GM10248 (cell line): ENCODE results near the gene FGF10.

Experiments used
- CTCF ChIA-PET: fragments of 300-600 bp; sonication (Branson Sonifier 250); formaldehyde crosslinking; extraction: SDS; loops from one replicate; lab custom pipeline; 2021; ENCODE audit warnings: antibody characterized with exemption; lab: Yijun Ruan, JAX
- POLR2A ChIA-PET: fragments of 350-650 bp; sonication (Branson Sonifier 250); formaldehyde crosslinking; extraction: SDS; loops from one replicate; lab custom pipeline; 2020; ENCODE audit warnings: antibody characterized with exemption; lab: Yijun Ruan, JAX
- DNase-seq: peaks from one replicate; pipeline ENCODE4 v3.0.0; 2012; ENCODE audit errors: extremely low spot score
- CTCF ChIP-seq: IDR thresholded peaks from 2 replicates; pipeline ENCODE4 v1.5.1; 2012; ENCODE audit warnings: mild to moderate bottlenecking, low read depth; ENCODE audit errors: extremely low read depth, missing control alignments, control extremely low read depth

Gene FGF10

GRCh38 chr5:44334622-44335021 lies 54.6 kb downstream of the FGF10 start:
- POLR2A ChIA-PET: no interaction called here
- no peak for TF ChIP-seq CTCF
- no peak for DNase-seq
- CTCF ChIA-PET: interaction anchor here (0.9 to 1.5 kb wide), 2 partner anchors 8 to 11 kb away, joined by 3 to 4 read pairs; no protein-coding TSS in a partner anchor

GRCh38 chr5:44332285-44332971 lies 56.8 kb downstream of the FGF10 start:
- peak; percentile 45 for TF ChIP-seq CTCF
- POLR2A ChIA-PET: no interaction called here
- DNase-seq: peak; percentile 13
- CTCF ChIA-PET: interaction anchor here (0.6 to 4.0 kb wide), 21 partner anchors 12 to 1259 kb away, joined by 3 to 33 read pairs (median 4); no protein-coding TSS in a partner anchor

GRCh38 chr5:44331471-44332050 lies 57.7 kb downstream of the FGF10 start:
- POLR2A ChIA-PET: no interaction called here

GRCh38 chr5:44329716-44330115 lies 59.5 kb downstream of the FGF10 start:
- no peak for TF ChIP-seq CTCF
- CTCF ChIA-PET: interaction anchor here (1.1 to 4.0 kb wide), 2 partner anchors 600 to 699 kb away, joined by 3 to 24 read pairs; no protein-coding TSS in a partner anchor
- POLR2A ChIA-PET: no interaction called here
- no peak for DNase-seq

More at GRCh38 chr5:44331471-44332050, 57.7 kb downstream of the FGF10 start:
- no peak for DNase-seq
- TF ChIP-seq CTCF: no peak
- CTCF ChIA-PET: interaction anchor here (0.6 to 4.0 kb wide), 20 partner anchors 11 to 1258 kb away, joined by 3 to 33 read pairs (median 4); no protein-coding TSS in a partner anchor

GRCh38 chr5:44321144-44321725 lies 68.0 kb downstream of the FGF10 start:
- ChIA-PET POLR2A (no interaction called here), CTCF (interaction anchor here (4.2 kb wide), 1 partner anchor 11 kb away, joined by 17 read pairs; no protein-coding TSS in a partner anchor)
- DNase-seq: no peak

More at GRCh38 chr5:44321144-44321725, 68.0 kb downstream of the FGF10 start:
- no peak for TF ChIP-seq CTCF
